Measurements from ENCODE around the gene SAFB.
A peak's percentile ranks its signal among the peaks of the same experiment; 100 is the strongest.

SAFB gene

GRCh38 chr19:5632657-5633056 is 9.8 kb downstream of the SAFB start:
- Histone ChIP-seq H3K9ac (ENCODE audit: low read depth, low read length) (no peak overlapping the region), H3K27me3 (ENCODE audit: control insufficient read depth, insufficient read depth, low read length) (no peaks in the 10 kb centered on the region), H3K4me2 (ENCODE audit: low read length) (peak overlapping the region; percentile 57), H3K4me3 (ENCODE audit: low read length) (no peak overlapping the region), H3K4me1 (ENCODE audit: control insufficient read depth, insufficient read depth, low read length) (peaks cover 29% of the 10 kb centered on the region), H3K9me3 (replicated peaks; ENCODE audit: low read length) (no peaks in the 10 kb centered on the region), H3K36me3 (ENCODE audit: insufficient read depth, low read length) (peaks cover 54% of the 10 kb centered on the region)

- peaks cover 34% of the 10 kb centered on the region for H3K4me1 ChIP-seq (ENCODE audit: control insufficient read depth, insufficient read depth, low read length)
- no peaks in the 10 kb centered on the region for H3K9me3 ChIP-seq (replicated peaks; ENCODE audit: low read length)
- H3K36me3 ChIP-seq (ENCODE audit: insufficient read depth, low read length) = peaks cover 32% of the 10 kb centered on the region
- H3K4me3 ChIP-seq (ENCODE audit: low read length) = no peak overlapping the region
- no peak overlapping the region for H3K9ac ChIP-seq (ENCODE audit: low read depth, low read length)
- no peaks in the 10 kb centered on the region for H3K27me3 ChIP-seq (ENCODE audit: control insufficient read depth, insufficient read depth, low read length)
- no peak overlapping the region for H3K4me2 ChIP-seq (ENCODE audit: low read length)
Measured at GRCh38 chr19:5635427-5635826, 12.5 kb downstream of the SAFB start.

GRCh38 chr19:5637971-5638370 is 15.1 kb downstream of the SAFB start:
- Histone ChIP-seq H3K27me3 (ENCODE audit: control insufficient read depth, insufficient read depth, low read length) (no peaks in the 10 kb centered on the region), H3K9ac (ENCODE audit: low read depth, low read length) (no peak overlapping the region), H3K36me3 (ENCODE audit: insufficient read depth, low read length) (peaks cover 36% of the 10 kb centered on the region), H3K4me2 (ENCODE audit: low read length) (no peak overlapping the region), H3K9me3 (replicated peaks; ENCODE audit: low read length) (no peaks in the 10 kb centered on the region), H3K4me3 (ENCODE audit: low read length) (no peak overlapping the region), H3K4me1 (ENCODE audit: control insufficient read depth, insufficient read depth, low read length) (peaks cover 11% of the 10 kb centered on the region)

GRCh38 chr19:5641171-5641570 is 18.3 kb downstream of the SAFB start:
- H3K36me3 ChIP-seq (ENCODE audit: insufficient read depth, low read length) = peaks cover 46% of the 10 kb centered on the region
- H3K9ac ChIP-seq (ENCODE audit: low read depth, low read length) = no peak overlapping the region
- no peak overlapping the region for H3K4me2 ChIP-seq (ENCODE audit: low read length)
- H3K4me1 ChIP-seq (ENCODE audit: control insufficient read depth, insufficient read depth, low read length) = peaks cover 12% of the 10 kb centered on the region
- H3K9me3 ChIP-seq (replicated peaks; ENCODE audit: low read length) = no peaks in the 10 kb centered on the region
- no peak overlapping the region for H3K4me3 ChIP-seq (ENCODE audit: low read length)
- H3K27me3 ChIP-seq (ENCODE audit: control insufficient read depth, insufficient read depth, low read length) = no peaks in the 10 kb centered on the region

- H3K9me3 ChIP-seq (replicated peaks; ENCODE audit: low read length) = no peaks in the 10 kb centered on the region
- H3K4me3 ChIP-seq (ENCODE audit: low read length) = no peak overlapping the region
- H3K27me3 ChIP-seq (ENCODE audit: control insufficient read depth, insufficient read depth, low read length) = no peaks in the 10 kb centered on the region
- H3K4me2 ChIP-seq (ENCODE audit: low read length) = no peak overlapping the region
- no peak overlapping the region for H3K9ac ChIP-seq (ENCODE audit: low read depth, low read length)
- peaks cover 12% of the 10 kb centered on the region for H3K4me1 ChIP-seq (ENCODE audit: control insufficient read depth, insufficient read depth, low read length)
- H3K36me3 ChIP-seq (ENCODE audit: insufficient read depth, low read length) = peaks cover 56% of the 10 kb centered on the region
Measured at GRCh38 chr19:5642204-5642603, 19.3 kb downstream of the SAFB start.

- no peaks in the 10 kb centered on the region for H3K27me3 ChIP-seq (ENCODE audit: control insufficient read depth, insufficient read depth, low read length)
- no peak overlapping the region for H3K4me3 ChIP-seq (ENCODE audit: low read length)
- H3K4me2 ChIP-seq (ENCODE audit: low read length) = no peak overlapping the region
- H3K9me3 ChIP-seq (replicated peaks; ENCODE audit: low read length) = no peaks in the 10 kb centered on the region
- H3K9ac ChIP-seq (ENCODE audit: low read depth, low read length) = no peak overlapping the region
- peaks cover 64% of the 10 kb centered on the region for H3K36me3 ChIP-seq (ENCODE audit: insufficient read depth, low read length)
- peaks cover 4% of the 10 kb centered on the region for H3K4me1 ChIP-seq (ENCODE audit: control insufficient read depth, insufficient read depth, low read length)
Measured at GRCh38 chr19:5643060-5643459, 20.2 kb downstream of the SAFB start.

- no peak overlapping the region for H3K9ac ChIP-seq (ENCODE audit: low read depth, low read length)
- peaks cover 70% of the 10 kb centered on the region for H3K36me3 ChIP-seq (ENCODE audit: insufficient read depth, low read length)
- peaks cover 3% of the 10 kb centered on the region for H3K4me1 ChIP-seq (ENCODE audit: control insufficient read depth, insufficient read depth, low read length)
- H3K9me3 ChIP-seq (replicated peaks; ENCODE audit: low read length) = no peaks in the 10 kb centered on the region
- no peak overlapping the region for H3K4me2 ChIP-seq (ENCODE audit: low read length)
- H3K4me3 ChIP-seq (ENCODE audit: low read length) = no peak overlapping the region
- no peaks in the 10 kb centered on the region for H3K27me3 ChIP-seq (ENCODE audit: control insufficient read depth, insufficient read depth, low read length)
Measured at GRCh38 chr19:5644037-5644436, 21.2 kb downstream of the SAFB start.

- peaks cover 3% of the 10 kb centered on the region for H3K4me1 ChIP-seq (ENCODE audit: control insufficient read depth, insufficient read depth, low read length)
- H3K4me2 ChIP-seq (ENCODE audit: low read length) = no peak overlapping the region
- no peak overlapping the region for H3K9ac ChIP-seq (ENCODE audit: low read depth, low read length)
- H3K9me3 ChIP-seq (replicated peaks; ENCODE audit: low read length) = no peaks in the 10 kb centered on the region
- peaks cover 79% of the 10 kb centered on the region for H3K36me3 ChIP-seq (ENCODE audit: insufficient read depth, low read length)
- H3K4me3 ChIP-seq (ENCODE audit: low read length) = no peak overlapping the region
- no peaks in the 10 kb centered on the region for H3K27me3 ChIP-seq (ENCODE audit: control insufficient read depth, insufficient read depth, low read length)
Measured at GRCh38 chr19:5645409-5645808, 22.5 kb downstream of the SAFB start.

GRCh38 chr19:5646703-5647102 is 23.8 kb downstream of the SAFB start:
- Histone ChIP-seq H3K4me2 (ENCODE audit: low read length) (no peak overlapping the region), H3K9me3 (replicated peaks; ENCODE audit: low read length) (no peaks in the 10 kb centered on the region), H3K4me3 (ENCODE audit: low read length) (no peak overlapping the region), H3K27me3 (ENCODE audit: control insufficient read depth, insufficient read depth, low read length) (no peaks in the 10 kb centered on the region), H3K4me1 (ENCODE audit: control insufficient read depth, insufficient read depth, low read length) (peaks cover 3% of the 10 kb centered on the region), H3K36me3 (ENCODE audit: insufficient read depth, low read length) (peaks cover 85% of the 10 kb centered on the region), H3K9ac (ENCODE audit: low read depth, low read length) (no peak overlapping the region)

GRCh38 chr19:5648464-5648863 is 25.6 kb downstream of the SAFB start:
- Histone ChIP-seq H3K9ac (ENCODE audit: low read depth, low read length) (no peak overlapping the region), H3K4me3 (ENCODE audit: low read length) (no peak overlapping the region), H3K4me1 (ENCODE audit: control insufficient read depth, insufficient read depth, low read length) (peaks cover 3% of the 10 kb centered on the region), H3K36me3 (ENCODE audit: insufficient read depth, low read length) (peaks cover 88% of the 10 kb centered on the region), H3K9me3 (replicated peaks; ENCODE audit: low read length) (no peaks in the 10 kb centered on the region), H3K27me3 (ENCODE audit: control insufficient read depth, insufficient read depth, low read length) (no peaks in the 10 kb centered on the region), H3K4me2 (ENCODE audit: low read length) (no peak overlapping the region)

- H3K36me3 ChIP-seq (ENCODE audit: insufficient read depth, low read length) = peaks cover 79% of the 10 kb centered on the region
- H3K4me2 ChIP-seq (ENCODE audit: low read length) = no peak overlapping the region
- no peak overlapping the region for H3K4me3 ChIP-seq (ENCODE audit: low read length)
- no peaks in the 10 kb centered on the region for H3K9me3 ChIP-seq (replicated peaks; ENCODE audit: low read length)
- H3K27me3 ChIP-seq (ENCODE audit: control insufficient read depth, insufficient read depth, low read length) = no peaks in the 10 kb centered on the region
- H3K4me1 ChIP-seq (ENCODE audit: control insufficient read depth, insufficient read depth, low read length) = no peaks in the 10 kb centered on the region
- H3K9ac ChIP-seq (ENCODE audit: low read depth, low read length) = no peak overlapping the region
Measured at GRCh38 chr19:5651361-5651760, 28.5 kb downstream of the SAFB start.

GRCh38 chr19:5652261-5652660 is 29.4 kb downstream of the SAFB start:
- H3K4me1 ChIP-seq (ENCODE audit: control insufficient read depth, insufficient read depth, low read length) = no peaks in the 10 kb centered on the region

More at GRCh38 chr19:5652261-5652660, 29.4 kb downstream of the SAFB start:
- Histone ChIP-seq H3K4me2 (ENCODE audit: low read length) (no peak overlapping the region), H3K36me3 (ENCODE audit: insufficient read depth, low read length) (peaks cover 74% of the 10 kb centered on the region), H3K9ac (ENCODE audit: low read depth, low read length) (no peak overlapping the region), H3K27me3 (ENCODE audit: control insufficient read depth, insufficient read depth, low read length) (no peaks in the 10 kb centered on the region), H3K9me3 (replicated peaks; ENCODE audit: low read length) (no peaks in the 10 kb centered on the region), H3K4me3 (ENCODE audit: low read length) (no peak overlapping the region)
